Liver (tissue), 9 donors: ENCODE results near the gene DNAJB14. TPM values are rescaled to one million over a fixed set of nuclear protein-coding genes. Genes with fewer than 3 reads are reported as not detected.

ENCODE experiments used
- DNase-seq: peaks from one replicate; pipeline ENCODE4 v3.0.0-alpha.2; 2017; ENCODE audit warnings: low spot score
- H3K27ac ChIP-seq, 2 donors: one replicate each; pipeline ENCODE4 v1.7.0; 2013; ENCODE audit warnings: inconsistent platforms in 2 of 2, low read length in 2 of 2, control low read depth in 1 of 2, low read depth in 1 of 2, mild to moderate bottlenecking in 1 of 2
- H3K27me3 ChIP-seq, 4 donors: one replicate each; pipeline versions ENCODE4 v1.6.1 to v1.7.0; 2013; ENCODE audit warnings: low read length in 3 of 4, inconsistent platforms in 1 of 4, mild to moderate bottlenecking in 1 of 4, moderate library complexity in 1 of 4; ENCODE audit not compliant: control insufficient read depth in 4 of 4, insufficient read depth in 4 of 4
- H3K36me3 ChIP-seq, 4 donors: one replicate each; pipeline versions ENCODE4 v1.6.1 to v1.7.0; 2013; ENCODE audit warnings: low read length in 3 of 4, mild to moderate bottlenecking in 3 of 4, low read depth in 1 of 4, moderate library complexity in 1 of 4; ENCODE audit not compliant: control insufficient read depth in 4 of 4, insufficient read depth in 3 of 4
- H3K4me1 ChIP-seq, 4 donors: one replicate each; pipeline versions ENCODE4 v1.6.1 to v1.7.0; 2013; ENCODE audit warnings: low read length in 3 of 4, mild to moderate bottlenecking in 3 of 4, moderate library complexity in 1 of 4; ENCODE audit not compliant: control insufficient read depth in 4 of 4, insufficient read depth in 4 of 4
- H3K4me3 ChIP-seq, 3 donors: one replicate each; pipeline versions ENCODE4 v1.6.1 to v1.7.0; 2013; ENCODE audit warnings: low read length in 3 of 3, control low read depth in 1 of 3, low read depth in 1 of 3, mild to moderate bottlenecking in 1 of 3
- H3K9ac ChIP-seq, 2 donors: one replicate each; pipeline ENCODE4 v1.7.0; 2013; ENCODE audit warnings: low read length in 2 of 2, mild to moderate bottlenecking in 2 of 2, moderate library complexity in 2 of 2, control low read depth in 1 of 2, low read depth in 1 of 2
- H3K9me3 ChIP-seq, 4 donors: one replicate each; pipeline versions ENCODE4 v1.6.1 to v1.7.0; 2013; ENCODE audit warnings: low read length in 3 of 4; ENCODE audit not compliant: control insufficient read depth in 4 of 4
- ATF3 ChIP-seq: IDR thresholded peaks from 2 replicates; pipeline ENCODE4 v1.6.1; 2016; ENCODE audit warnings: antibody characterized with exemption
- FOXA1 ChIP-seq: IDR thresholded peaks from 2 replicates; pipeline ENCODE4 v1.6.1; 2016; ENCODE audit warnings: antibody characterized with exemption
- GABPA ChIP-seq, 2 donors: IDR thresholded peaks in 1 of 2; conservative IDR thresholded peaks in 1 of 2; 2 replicates each; pipeline ENCODE4 v1.6.1; 2016; ENCODE audit warnings: antibody characterized with exemption in 2 of 2, mild to moderate bottlenecking in 1 of 2, moderate library complexity in 1 of 2
- HNF4A ChIP-seq, 2 donors: conservative IDR thresholded peaks; 2 replicates each; pipeline ENCODE4 v1.6.1; 2016; ENCODE audit warnings: antibody characterized with exemption in 2 of 2, mild to moderate bottlenecking in 2 of 2
- JUND ChIP-seq, 2 donors: IDR thresholded peaks; 2 replicates each; pipeline ENCODE4 v1.6.1; 2016; ENCODE audit warnings: antibody characterized with exemption in 2 of 2
- NR2F2 ChIP-seq: IDR thresholded peaks from 2 replicates; pipeline ENCODE4 v1.6.1; 2016; ENCODE audit warnings: antibody characterized with exemption
- RAD21 ChIP-seq, 2 donors: IDR thresholded peaks; 2 replicates each; pipeline ENCODE4 v1.6.1; 2016; ENCODE audit warnings: antibody characterized with exemption in 2 of 2, mild to moderate bottlenecking in 2 of 2
- RXRA ChIP-seq, 2 donors: IDR thresholded peaks; 2 replicates each; pipeline ENCODE4 v1.6.1; 2017 to 2018; ENCODE audit warnings: antibody characterized with exemption in 2 of 2, mild to moderate bottlenecking in 1 of 2
- YY1 ChIP-seq: IDR thresholded peaks from 2 replicates; pipeline ENCODE4 v1.6.1; 2016; ENCODE audit warnings: antibody characterized with exemption, mild to moderate bottlenecking
- WGBS: extraction: QIAGEN DNeasy Blood & Tissue Kit; methylation state at CpG from one replicate; pipeline ENCODE4 v1.1.7; 2013; 5-methylcytosine and 5-hydroxymethylcytosine counted together
- polyA plus RNA-seq, 2 donors: library from polyadenylated mRNA; stranded (reverse) in 1 of 2; unstranded in 1 of 2; fragments of 200-250 nt in 1 of 2; fragments of >200 nt in 1 of 2; fragmentation: Nextera tagmentation in 1 of 2; extraction: Ambion mirVana in 1 of 2; gene quantifications; one replicate each; pipeline versions ENCODE4 v1.2.1 to v1.2.3, GENCODE V29; 2013 to 2015
- total RNA-seq, 2 donors: library from RNA; depleted of rRNA; stranded (reverse); fragments of >200 nt; gene quantifications; one replicate each; pipeline ENCODE4 v1.2.3, GENCODE V29; 2014
- TF ChIP-seq, protein P1 (sequence below): IDR thresholded peaks from 2 replicates; pipeline ENCODE4 v1.6.1; 2016; ENCODE audit warnings: antibody characterized with exemption
- TF ChIP-seq, protein P2 (sequence below): IDR thresholded peaks from 2 replicates; pipeline ENCODE4 v1.6.1; 2016; ENCODE audit warnings: antibody characterized with exemption, mild to moderate bottlenecking
- donor health status: healthy.
- donor health status: healthy.
- donor health status: healthy.
- donor health status: healthy.
- donor health status: healthy.

DNAJB14 gene
- total RNA-seq = 10 to 100 TPM in 1 of 2 donors, 1 to 10 TPM in 1; 9.5 to 15.1 TPM
- polyA plus RNA-seq = 1 to 10 TPM; 8.1 to 8.3 TPM

- Histone ChIP-seq H3K9me3 (no peaks in the 10 kb centered on the region), H3K27me3 (no peaks in the 10 kb centered on the region), H3K4me1 (peaks cover 3 to 36% (median 24%) of the 10 kb centered on the region in 4 donors), H3K9ac (peak within 1 kb of the TSS; percentile 75 to 76), H3K36me3 (no peaks in the 10 kb centered on the region), H3K4me3 (peak within 1 kb of the TSS; percentile 63 to 98 (median 93)), H3K27ac (peak within 1 kb of the TSS; percentile 84 to 90)
- under 1% methylated on average over 87 of the region's 87 CpGs for WGBS
- TF ChIP-seq NR2F2 (no peak), RAD21 (IDR thresholded peaks at IDR 0.05) (no peak), HNF4A (conservative IDR thresholded peaks at IDR 0.05) (peak in 1 of 2 donors; percentile 10), GABPA (IDR thresholded peaks at IDR 0.05 in 1 of 2, conservative IDR thresholded peaks at IDR 0.05 in 1 of 2) (peak; percentile 44 to 60)
- DNase-seq = peak; percentile 75
Measured at GRCh38 chr4:99946356-99947189, at the start of gene DNAJB14. DNAJB14 (minus strand) TSS chr4:99946618; CDS start chr4:99946571, 47 bp downstream.

- Histone ChIP-seq H3K4me3 (no peak overlapping the region), H3K27ac (no peak overlapping the region), H3K9me3 (no peaks in the 10 kb centered on the region), H3K36me3 (no peaks in the 10 kb centered on the region), H3K4me1 (no peaks in the 10 kb centered on the region), H3K27me3 (peaks cover 0 to under 1% (median 0%) of the 10 kb centered on the region in 4 donors), H3K9ac (no peak overlapping the region)
- TF ChIP-seq, protein P1, sequence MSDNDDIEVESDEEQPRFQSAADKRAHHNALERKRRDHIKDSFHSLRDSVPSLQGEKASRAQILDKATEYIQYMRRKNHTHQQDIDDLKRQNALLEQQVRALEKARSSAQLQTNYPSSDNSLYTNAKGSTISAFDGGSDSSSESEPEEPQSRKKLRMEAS = no peak
- TF ChIP-seq, protein P2, sequence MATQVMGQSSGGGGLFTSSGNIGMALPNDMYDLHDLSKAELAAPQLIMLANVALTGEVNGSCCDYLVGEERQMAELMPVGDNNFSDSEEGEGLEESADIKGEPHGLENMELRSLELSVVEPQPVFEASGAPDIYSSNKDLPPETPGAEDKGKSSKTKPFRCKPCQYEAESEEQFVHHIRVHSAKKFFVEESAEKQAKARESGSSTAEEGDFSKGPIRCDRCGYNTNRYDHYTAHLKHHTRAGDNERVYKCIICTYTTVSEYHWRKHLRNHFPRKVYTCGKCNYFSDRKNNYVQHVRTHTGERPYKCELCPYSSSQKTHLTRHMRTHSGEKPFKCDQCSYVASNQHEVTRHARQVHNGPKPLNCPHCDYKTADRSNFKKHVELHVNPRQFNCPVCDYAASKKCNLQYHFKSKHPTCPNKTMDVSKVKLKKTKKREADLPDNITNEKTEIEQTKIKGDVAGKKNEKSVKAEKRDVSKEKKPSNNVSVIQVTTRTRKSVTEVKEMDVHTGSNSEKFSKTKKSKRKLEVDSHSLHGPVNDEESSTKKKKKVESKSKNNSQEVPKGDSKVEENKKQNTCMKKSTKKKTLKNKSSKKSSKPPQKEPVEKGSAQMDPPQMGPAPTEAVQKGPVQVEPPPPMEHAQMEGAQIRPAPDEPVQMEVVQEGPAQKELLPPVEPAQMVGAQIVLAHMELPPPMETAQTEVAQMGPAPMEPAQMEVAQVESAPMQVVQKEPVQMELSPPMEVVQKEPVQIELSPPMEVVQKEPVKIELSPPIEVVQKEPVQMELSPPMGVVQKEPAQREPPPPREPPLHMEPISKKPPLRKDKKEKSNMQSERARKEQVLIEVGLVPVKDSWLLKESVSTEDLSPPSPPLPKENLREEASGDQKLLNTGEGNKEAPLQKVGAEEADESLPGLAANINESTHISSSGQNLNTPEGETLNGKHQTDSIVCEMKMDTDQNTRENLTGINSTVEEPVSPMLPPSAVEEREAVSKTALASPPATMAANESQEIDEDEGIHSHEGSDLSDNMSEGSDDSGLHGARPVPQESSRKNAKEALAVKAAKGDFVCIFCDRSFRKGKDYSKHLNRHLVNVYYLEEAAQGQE = no peak
- TF ChIP-seq YY1 = no peak
- DNase-seq = no peak
- WGBS = 70% methylated on average over 3 of the region's 3 CpGs
Measured at GRCh38 chr4:99991741-99992140, 45.3 kb upstream of the DNAJB14 start.

DNA sequence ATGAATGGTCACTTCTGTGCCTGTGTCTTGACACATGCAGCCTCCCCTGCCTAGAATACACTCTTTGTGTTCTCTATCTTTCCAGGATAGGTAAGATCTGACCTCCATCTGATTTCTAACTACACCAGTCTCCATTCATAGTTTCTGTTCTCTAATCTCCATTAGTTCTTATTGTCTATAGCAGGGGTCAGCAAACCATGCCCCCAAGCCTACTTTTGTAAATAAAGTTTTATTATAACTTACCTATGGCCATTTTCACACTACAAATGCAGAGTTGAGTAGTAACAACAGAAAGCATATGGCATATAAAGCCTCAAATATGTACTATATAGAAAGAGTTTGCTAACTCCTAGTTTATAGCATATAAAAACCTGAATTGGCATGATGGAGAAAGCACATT lies 41.3 kb upstream of the DNAJB14 start:
- Histone ChIP-seq H3K4me1 (no peaks in the 10 kb centered on the region), H3K9me3 (no peaks in the 10 kb centered on the region), H3K36me3 (no peaks in the 10 kb centered on the region), H3K4me3 (no peak overlapping the region), H3K27ac (no peak overlapping the region), H3K27me3 (no peaks in the 10 kb centered on the region), H3K9ac (no peak overlapping the region)
- TF ChIP-seq JUND (IDR thresholded peaks at IDR 0.05) (no peak), YY1 (no peak), FOXA1 (no peak), RXRA (IDR thresholded peaks at IDR 0.05) (no peak), ATF3 (no peak)
- TF ChIP-seq, protein P2 = no peak
- TF ChIP-seq, protein P1 = no peak
- no peak for DNase-seq
